CD14-positive monocyte (primary cell): ENCODE data around the gene RETREG1. TPM values are rescaled to one million over a fixed set of nuclear protein-coding genes. Genes with fewer than 3 reads are reported as not detected.
A peak's percentile ranks its signal among the peaks of the same experiment; 100 is the strongest.

Experiments
- DNase-seq, 3 donors: peaks; one replicate each; pipeline ENCODE4 v3.0.0-alpha.2; 2011 to 2022
- H2AFZ ChIP-seq: 2 replicates; pipeline ENCODE4 v1.6.0; 2012; ENCODE audit warnings: mild to moderate bottlenecking, low read depth, low read length, inconsistent platforms; ENCODE audit not compliant: insufficient read depth, poor library complexity, severe bottlenecking
- H3K27ac ChIP-seq, 2 donors: 1 replicate in 1 of 2; 2 replicates in 1 of 2; pipeline ENCODE4 v1.5.1; 2012 to 2013; ENCODE audit warnings: low read length in 2 of 2, control low read depth in 1 of 2, inconsistent platforms in 1 of 2, low read depth in 1 of 2, mild to moderate bottlenecking in 1 of 2
- H3K27me3 ChIP-seq, 2 donors: one replicate each; pipeline versions ENCODE4 v1.6.0 to v1.6.1; 2011 to 2013; ENCODE audit warnings: low read length in 2 of 2; ENCODE audit not compliant: control insufficient read depth in 2 of 2, insufficient read depth in 2 of 2
- H3K36me3 ChIP-seq, 2 donors: replicated peaks in 1 of 2; 1 replicate in 1 of 2; 2 replicates in 1 of 2; pipeline versions ENCODE4 v1.5.1 to v1.6.1; 2012 to 2013; ENCODE audit warnings: low read length in 2 of 2, control low read depth in 1 of 2, inconsistent platforms in 1 of 2, mild to moderate bottlenecking in 1 of 2; ENCODE audit not compliant: insufficient read depth in 2 of 2, control insufficient read depth in 1 of 2
- H3K4me1 ChIP-seq, 2 donors: 1 replicate in 1 of 2; 2 replicates in 1 of 2; pipeline versions ENCODE4 v1.5.1 to v1.6.1; 2012 to 2013; ENCODE audit warnings: low read length in 2 of 2, control low read depth in 1 of 2, inconsistent platforms in 1 of 2, mild to moderate bottlenecking in 1 of 2, moderate library complexity in 1 of 2; ENCODE audit not compliant: insufficient read depth in 2 of 2, control insufficient read depth in 1 of 2
- H3K4me2 ChIP-seq: replicated peaks from 2 replicates; pipeline ENCODE3; 2012; ENCODE audit warnings: low read length, moderate library complexity, mild to moderate bottlenecking; ENCODE audit not compliant: poor library complexity, severe bottlenecking; ENCODE audit errors: extremely low read depth
- H3K4me3 ChIP-seq, 3 experiments: fragments of 200-600 bp in 1 of 3; sonication (generic) in 1 of 3; replicated peaks in 1 of 3; 1 replicate in 2 of 3; 2 replicates in 1 of 3; pipeline ENCODE4 v1.5.1; 2011 to 2013; ENCODE audit warnings: low read length in 3 of 3, mild to moderate bottlenecking in 3 of 3, control low read depth in 2 of 3, low read depth in 2 of 3, inconsistent platforms in 1 of 3, moderate library complexity in 1 of 3
- H3K79me2 ChIP-seq: 2 replicates; pipeline ENCODE4 v1.6.0; 2012; ENCODE audit warnings: mild to moderate bottlenecking, control low read depth, inconsistent platforms, low read length, moderate library complexity; ENCODE audit not compliant: insufficient read depth
- H3K9ac ChIP-seq: 2 replicates; pipeline ENCODE4 v1.6.0; 2017; ENCODE audit warnings: low read length, mild to moderate bottlenecking; ENCODE audit not compliant: insufficient read depth, poor library complexity, severe bottlenecking
- H3K9me3 ChIP-seq, 2 donors: replicated peaks in 1 of 2; 1 replicate in 1 of 2; 2 replicates in 1 of 2; pipeline versions ENCODE4 v1.5.1 to v1.6.1; 2012 to 2013; ENCODE audit warnings: low read length in 2 of 2, control low read depth in 1 of 2; ENCODE audit not compliant: control insufficient read depth in 1 of 2, insufficient read depth in 1 of 2
- H4K20me1 ChIP-seq: 2 replicates; pipeline ENCODE4 v1.6.0; 2012; ENCODE audit warnings: mild to moderate bottlenecking, low read length, control low read depth, moderate library complexity; ENCODE audit not compliant: insufficient read depth
- H3K27ac Mint-ChIP-seq, 7 donors: one replicate each; pipeline ENCODE4 v1.8.0; 2020; ENCODE audit warnings: mild to moderate bottlenecking in 7 of 7, mixed read lengths in 7 of 7, moderate library complexity in 6 of 7, inconsistent platforms in 2 of 7
- H3K27me3 Mint-ChIP-seq, 3 donors: one replicate each; pipeline ENCODE4 v1.8.0; 2021 to 2022; ENCODE audit warnings: low read depth in 3 of 3, mild to moderate bottlenecking in 3 of 3, mixed read lengths in 3 of 3, moderate library complexity in 3 of 3, inconsistent platforms in 1 of 3
- H3K36me3 Mint-ChIP-seq, 2 donors: one replicate each; pipeline ENCODE4 v1.8.0; 2020; ENCODE audit warnings: mixed read lengths in 2 of 2, inconsistent platforms in 1 of 2, mild to moderate bottlenecking in 1 of 2
- H3K4me1 Mint-ChIP-seq: one replicate; pipeline ENCODE4 v1.8.0; 2020; ENCODE audit warnings: mild to moderate bottlenecking, mixed read lengths
- H3K4me3 Mint-ChIP-seq, 2 donors: one replicate each; pipeline ENCODE4 v1.8.0; 2020; ENCODE audit warnings: mild to moderate bottlenecking in 2 of 2, mixed read lengths in 2 of 2, moderate library complexity in 1 of 2
- H3K9me3 Mint-ChIP-seq, 7 donors: one replicate each; pipeline ENCODE4 v1.8.0; 2020 to 2022; ENCODE audit warnings: mixed read lengths in 7 of 7, mild to moderate bottlenecking in 6 of 7, moderate library complexity in 6 of 7, inconsistent platforms in 2 of 7
- WGBS: methylation state at CpG from one replicate; pipeline ENCODE4 v1.1.5; 2013; ENCODE audit warnings: missing lambda C conversion rate; ENCODE audit not compliant: insufficient coverage; 5-methylcytosine and 5-hydroxymethylcytosine counted together
- intact Hi-C, 2 donors: fragments of 100-400 bp; cut with micrococcal nuclease; formaldehyde crosslinking; loops; one replicate each; pipeline versions ENCODE4 v1.15.0 to v1.15.1; 2023
- polyA plus RNA-seq, 3 donors: library from polyadenylated mRNA; depleted of rRNA in 1 of 3; unstranded in 2 of 3; stranded (reverse) in 1 of 3; fragments of 300-500 nt in 2 of 3; fragments of >200 nt in 1 of 3; fragmentation: Illumina TruSeq in 2 of 3; gene quantifications; 1 replicate in 2 of 3; 2 replicates in 1 of 3; pipeline ENCODE4 v1.2.3, GENCODE V29; 2012 to 2021
- TF ChIP-seq, protein P1 (sequence below): fragments of 200-600 bp; IDR thresholded peaks from one replicate; pipeline ENCODE4 v1.8.0; 2022; ENCODE audit warnings: antibody characterized with exemption, mild to moderate bottlenecking

The RETREG1 gene
- polyA plus RNA-seq, 3 donors = 3.5 to 6.4 (median 4.7) TPM

DNA sequence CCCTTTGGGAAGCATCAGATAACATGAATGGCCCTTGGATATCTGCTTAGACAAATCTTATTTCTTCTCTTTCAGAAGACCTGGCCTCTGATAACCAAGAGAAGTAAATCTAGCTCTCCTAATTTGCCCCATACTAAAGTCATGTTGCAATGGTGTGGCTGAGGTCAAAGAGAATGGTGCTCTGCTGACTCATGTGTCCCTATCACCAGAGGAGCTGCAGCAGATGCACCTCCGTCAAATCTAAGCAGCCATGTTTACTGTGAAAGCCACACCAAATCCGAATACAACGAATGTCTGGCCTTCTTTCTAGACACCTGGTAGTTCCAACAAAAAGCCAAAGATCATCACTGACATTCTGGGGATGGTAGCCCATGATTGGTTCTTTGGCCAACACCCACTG is 23.2 kb downstream of the RETREG1 start:
- no peaks in the 10 kb centered on the region for H3K79me2 ChIP-seq
- H3K9me3 ChIP-seq = no peaks in the 10 kb centered on the region
- Mint-ChIP-seq H3K4me1 (peaks cover 6% of the 10 kb centered on the region), H3K27ac (no peak overlapping the region), H3K27me3 (no peaks in the 10 kb centered on the region), H3K36me3 (peaks cover 4 to 8% of the 10 kb centered on the region in 2 donors), H3K9me3 (peaks cover 0 to 2% (median 0%) of the 10 kb centered on the region in 7 donors), H3K4me3 (no peak overlapping the region)
- no peaks in the 10 kb centered on the region for H3K27me3 ChIP-seq
- intact Hi-C loops = no loop called here
- peak in 1 of 3 donors; percentile 17 for DNase-seq
- H3K36me3 ChIP-seq = peaks cover 0 to 6% of the 10 kb centered on the region in 2 donors
- no peak overlapping the region for H3K27ac ChIP-seq
- no peaks in the 10 kb centered on the region for H4K20me1 ChIP-seq
- no peak overlapping the region for H3K4me2 ChIP-seq
- H3K4me1 ChIP-seq = no peaks in the 10 kb centered on the region
- no peak overlapping the region for H3K4me3 ChIP-seq
- H2AFZ ChIP-seq = no peak overlapping the region
- TF ChIP-seq, protein P1, sequence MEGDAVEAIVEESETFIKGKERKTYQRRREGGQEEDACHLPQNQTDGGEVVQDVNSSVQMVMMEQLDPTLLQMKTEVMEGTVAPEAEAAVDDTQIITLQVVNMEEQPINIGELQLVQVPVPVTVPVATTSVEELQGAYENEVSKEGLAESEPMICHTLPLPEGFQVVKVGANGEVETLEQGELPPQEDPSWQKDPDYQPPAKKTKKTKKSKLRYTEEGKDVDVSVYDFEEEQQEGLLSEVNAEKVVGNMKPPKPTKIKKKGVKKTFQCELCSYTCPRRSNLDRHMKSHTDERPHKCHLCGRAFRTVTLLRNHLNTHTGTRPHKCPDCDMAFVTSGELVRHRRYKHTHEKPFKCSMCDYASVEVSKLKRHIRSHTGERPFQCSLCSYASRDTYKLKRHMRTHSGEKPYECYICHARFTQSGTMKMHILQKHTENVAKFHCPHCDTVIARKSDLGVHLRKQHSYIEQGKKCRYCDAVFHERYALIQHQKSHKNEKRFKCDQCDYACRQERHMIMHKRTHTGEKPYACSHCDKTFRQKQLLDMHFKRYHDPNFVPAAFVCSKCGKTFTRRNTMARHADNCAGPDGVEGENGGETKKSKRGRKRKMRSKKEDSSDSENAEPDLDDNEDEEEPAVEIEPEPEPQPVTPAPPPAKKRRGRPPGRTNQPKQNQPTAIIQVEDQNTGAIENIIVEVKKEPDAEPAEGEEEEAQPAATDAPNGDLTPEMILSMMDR = no peak
- WGBS = 86% methylated on average over 3 of the region's 3 CpGs
- no peak overlapping the region for H3K9ac ChIP-seq

DNA sequence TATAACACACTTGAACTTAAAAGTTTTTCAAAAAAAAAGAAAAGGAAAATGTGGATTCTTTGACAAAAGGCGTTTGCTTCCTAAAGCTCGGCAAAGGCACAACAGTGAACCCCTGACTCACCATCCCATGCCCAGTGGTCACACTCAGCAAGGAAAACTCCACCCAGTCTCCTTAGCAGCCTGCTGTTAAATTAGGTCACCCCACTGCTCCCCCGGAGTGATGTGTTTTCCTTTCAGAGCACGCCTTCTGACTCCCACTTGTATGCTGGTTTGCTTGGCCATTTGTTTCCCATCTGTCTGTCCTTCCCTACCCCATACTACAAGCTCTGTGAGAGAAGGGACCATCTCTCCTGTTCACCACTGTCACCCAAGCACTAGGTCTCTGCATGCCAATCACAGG is 23.8 kb downstream of the RETREG1 start:
- H3K36me3 ChIP-seq = peaks cover 0 to 4% of the 10 kb centered on the region in 2 donors
- intact Hi-C loops = no loop called here
- H3K27ac ChIP-seq = no peak overlapping the region
- no peak overlapping the region for H3K4me3 Mint-ChIP-seq
- H3K36me3 Mint-ChIP-seq = peaks cover 0 to 4% of the 10 kb centered on the region in 2 donors
- H3K9ac ChIP-seq = no peak overlapping the region
- peaks cover 6% of the 10 kb centered on the region for H3K4me1 Mint-ChIP-seq
- no peaks in the 10 kb centered on the region for H3K27me3 ChIP-seq
- 94% methylated on average over 2 of the region's 4 CpGs for WGBS
- TF ChIP-seq, protein P1 = no peak
- no peak for DNase-seq
- H3K4me3 ChIP-seq = no peak overlapping the region
- no peaks in the 10 kb centered on the region for H3K9me3 ChIP-seq
- peaks cover 0 to 2% (median 2%) of the 10 kb centered on the region in 7 donors for H3K9me3 Mint-ChIP-seq
- no peak overlapping the region for H2AFZ ChIP-seq
- no peaks in the 10 kb centered on the region for H4K20me1 ChIP-seq
- peak overlapping the region in 1 of 7 donors; percentile 51 for H3K27ac Mint-ChIP-seq
- no peaks in the 10 kb centered on the region for H3K4me1 ChIP-seq
- H3K27me3 Mint-ChIP-seq = no peaks in the 10 kb centered on the region
- H3K79me2 ChIP-seq = no peaks in the 10 kb centered on the region
- no peak overlapping the region for H3K4me2 ChIP-seq
